A549 (cell line): Measurements from ENCODE around the gene WNT3A.
"Not testable (repeated sequence)": the region's sequence is repeated elsewhere in the genome, so short reads cannot be mapped to it uniquely, and the experiment has no call there.

Experiments used
- CBX8 ChIP-seq: fragments of 200-600 bp; sonication (generic); IDR thresholded peaks from 2 replicates; pipeline ENCODE4 v1.6.1; 2016
- CTCF ChIP-seq: fragments of >200 bp; sonication (Bioruptor Twin); formaldehyde crosslinking; IDR thresholded peaks from 3 replicates; pipeline ENCODE4 v1.5.1; 2016
- EP300 ChIP-seq, 2 experiments: fragments of >200 bp; sonication (Bioruptor Twin); formaldehyde crosslinking; IDR thresholded peaks; 2 replicates in 1 of 2; 3 replicates in 1 of 2; pipeline ENCODE4 v1.6.1; 2016 to 2017
- HOXA7 ChIP-seq: fragments of 250-450 bp; sonication (Bioruptor Pico); IDR thresholded peaks from 2 replicates; pipeline ENCODE4 v1.5.0; 2020; ENCODE audit warnings: mild to moderate bottlenecking, moderate library complexity
- HOXB5 ChIP-seq: fragments of 250-450 bp; sonication (Bioruptor Pico); IDR thresholded peaks from 2 replicates; pipeline ENCODE4 v1.5.0; 2020; ENCODE audit warnings: mild to moderate bottlenecking, moderate library complexity
- MAZ ChIP-seq: fragments of 150-350 bp; IDR thresholded peaks from 2 replicates; pipeline ENCODE4 v1.6.1; 2014; ENCODE audit warnings: antibody characterized with exemption, low read depth, low read length, borderline replicate concordance
- POLR2A ChIP-seq: IDR thresholded peaks from 2 replicates; pipeline ENCODE4 v1.6.1; 2012; ENCODE audit warnings: mild to moderate bottlenecking, low read length
- RAD21 ChIP-seq, 2 experiments: fragments of >200 bp in 1 of 2; sonication (Bioruptor Twin) in 1 of 2; formaldehyde crosslinking in 1 of 2; IDR thresholded peaks in 1 of 2; conservative IDR thresholded peaks in 1 of 2; 2 replicates in 1 of 2; 3 replicates in 1 of 2; pipeline ENCODE4 v1.6.1; 2012 to 2018; ENCODE audit warnings: inconsistent platforms in 1 of 2
- REST ChIP-seq: fragments of 200-600 bp; sonication (generic); IDR thresholded peaks from 2 replicates; pipeline ENCODE4 v1.6.1; 2016; ENCODE audit warnings: antibody characterized with exemption, mild to moderate bottlenecking, moderate library complexity
- ZC3H11A ChIP-seq: fragments of 450-650 bp; IDR thresholded peaks from 2 replicates; pipeline ENCODE4 v1.6.1; 2014; ENCODE audit warnings: antibody characterized with exemption, mild to moderate bottlenecking

- TF ChIP-seq REST; EP300 (IDR thresholded peaks at IDR 0.05); CTCF; POLR2A; CBX8; HOXB5; MAZ; HOXA7 (CRISPR knock-in tag); ZC3H11A: not testable (repeated sequence)
- TF ChIP-seq RAD21 (conservative IDR thresholded peaks at IDR 0.05 in 1 of 2, IDR thresholded peaks at IDR 0.05 in 1 of 2), result 0 out of 5 replicates have a peak, but pooled peaks of 1 of the 2 experiments have one; percentile 9
Measured at GRCh38 chr1:227967815-227968214, 39.0 kb upstream of the WNT3A start.
